ENCODE results near the gene SEC22A. TPM values are rescaled to one million over a fixed set of nuclear protein-coding genes. Genes with fewer than 3 reads are reported as not detected.

SEC22A gene
- total RNA-seq, 3 donors from 2014 or later: 11.7 to 13.7 (median 11.8) TPM

- intact Hi-C loops (cut with DNase I, micrococcal nuclease): no loop called here
- Histone ChIP-seq H3K4me1 (ENCODE audit: low read depth) (no peaks in the 10 kb centered on the region), H3K36me3 (ENCODE audit: low read depth) (no peaks in the 10 kb centered on the region), H3K9me3 (no peaks in the 10 kb centered on the region), H3K4me3 (no peak overlapping the region)
- no peak for ATAC-seq
- DNase-seq: no peak
- TF ChIP-seq CTCF (IDR thresholded peaks at IDR 0.05): no peak
Observed at GRCh38 chr3:123289391-123290106, 87.8 kb downstream of the SEC22A start.

- no peak for ATAC-seq
- Histone ChIP-seq H3K9me3 (no peaks in the 10 kb centered on the region), H3K36me3 (ENCODE audit: low read depth) (no peaks in the 10 kb centered on the region)
Observed at GRCh38 chr3:123290107-123290930, 88.6 kb downstream of the SEC22A start.

GRCh38 chr3:123290962-123291361, 89.2 kb downstream of the SEC22A start:
- no peak for ATAC-seq
- intact Hi-C loops (cut with DNase I, micrococcal nuclease): no loop called here
- no peaks in the 10 kb centered on the region for H3K9me3 ChIP-seq
- H3K36me3 ChIP-seq (ENCODE audit: low read depth): no peaks in the 10 kb centered on the region
- no peak overlapping the region for H3K4me3 ChIP-seq
- no peak for DNase-seq
- no peak for TF ChIP-seq CTCF (IDR thresholded peaks at IDR 0.05)
- no peaks in the 10 kb centered on the region for H3K4me1 ChIP-seq (ENCODE audit: low read depth)

More at GRCh38 chr3:123290107-123290930, 88.6 kb downstream of the SEC22A start:
- H3K4me3 ChIP-seq: no peak overlapping the region
- TF ChIP-seq CTCF (IDR thresholded peaks at IDR 0.05): no peak
- no peaks in the 10 kb centered on the region for H3K4me1 ChIP-seq (ENCODE audit: low read depth)
- DNase-seq: no peak
- intact Hi-C loops (cut with DNase I, micrococcal nuclease): no loop called here

- intact Hi-C loops (cut with DNase I, micrococcal nuclease): no loop called here
- Histone ChIP-seq H3K4me3 (no peak overlapping the region), H3K4me1 (ENCODE audit: low read depth) (no peaks in the 10 kb centered on the region), H3K36me3 (ENCODE audit: low read depth) (no peaks in the 10 kb centered on the region), H3K9me3 (no peaks in the 10 kb centered on the region)
- ATAC-seq (no peak), DNase-seq (no peak)
- no peak for TF ChIP-seq CTCF (IDR thresholded peaks at IDR 0.05)
Observed at GRCh38 chr3:123291404-123291803, 89.7 kb downstream of the SEC22A start.

GRCh38 chr3:123292321-123293310, 90.9 kb downstream of the SEC22A start:
- intact Hi-C loops (cut with DNase I, micrococcal nuclease): no loop called here
- Histone ChIP-seq H3K4me1 (ENCODE audit: low read depth) (no peaks in the 10 kb centered on the region), H3K36me3 (ENCODE audit: low read depth) (no peaks in the 10 kb centered on the region), H3K9me3 (no peaks in the 10 kb centered on the region), H3K4me3 (no peak overlapping the region)
- no peak for TF ChIP-seq CTCF (IDR thresholded peaks at IDR 0.05)
- DNase-seq: no peak
- ATAC-seq: no peak

All from mucosa of descending colon (tissue), 3 donors.